Measurements from ENCODE around the gene CLIC5. TPM values are rescaled to one million over a fixed set of nuclear protein-coding genes. Genes with fewer than 3 reads are reported as not detected.

Gene CLIC5
- polyA plus RNA-seq, 3 donors: not detected

DNA sequence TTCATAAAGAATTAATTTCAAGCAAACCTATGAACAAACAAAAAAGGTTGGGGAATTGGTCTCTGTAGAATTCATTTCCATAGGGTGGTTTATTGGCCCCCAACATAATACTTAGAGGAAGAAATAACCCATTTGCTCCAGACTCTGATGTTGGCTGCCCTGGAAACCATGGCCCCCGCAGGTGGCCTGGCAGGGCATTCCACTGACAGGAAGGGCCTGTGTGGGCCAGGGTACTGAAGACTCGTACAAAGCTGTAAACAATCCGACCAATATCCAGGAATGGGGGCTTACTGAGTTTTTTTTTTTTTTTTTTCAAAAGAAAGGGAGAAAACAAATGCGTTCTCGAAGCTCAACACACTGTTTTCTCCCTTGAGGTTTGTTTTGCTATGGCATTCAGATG is 59.5 kb downstream of the CLIC5 start:
- no peak for DNase-seq
- Histone ChIP-seq H3K36me3 (replicated peaks in 1 of 2; ENCODE audit: control insufficient read depth in 1 of 2, insufficient read depth in 2 of 2, low read length in 2 of 2) (no peaks in the 10 kb centered on the region), H2AFZ (ENCODE audit: insufficient read depth, low read depth, low read length, poor library complexity, severe bottlenecking) (no peak overlapping the region), H3K27ac (ENCODE audit: low read depth in 1 of 2, low read length in 2 of 2) (no peak overlapping the region), H3K27me3 (ENCODE audit: control insufficient read depth in 2 of 2, insufficient read depth in 2 of 2, low read length in 2 of 2) (no peaks in the 10 kb centered on the region), H3K4me3 (replicated peaks in 1 of 3; ENCODE audit: low read depth in 2 of 3, low read length in 3 of 3) (no peak overlapping the region), H3K79me2 (ENCODE audit: insufficient read depth, low read length) (no peaks in the 10 kb centered on the region), H3K9ac (ENCODE audit: insufficient read depth, low read length, poor library complexity, severe bottlenecking) (no peak overlapping the region), H3K9me3 (replicated peaks in 1 of 2; ENCODE audit: control insufficient read depth in 1 of 2, insufficient read depth in 1 of 2, low read length in 2 of 2) (no peaks in the 10 kb centered on the region), H3K4me1 (ENCODE audit: control insufficient read depth in 1 of 2, insufficient read depth in 2 of 2, low read length in 2 of 2) (no peaks in the 10 kb centered on the region), H3K4me2 (replicated peaks; ENCODE audit: extremely low read depth, low read length, poor library complexity, severe bottlenecking) (no peak overlapping the region), H4K20me1 (ENCODE audit: insufficient read depth, low read length) (no peaks in the 10 kb centered on the region)
- H3K4me3 Mint-ChIP-seq: no peak overlapping the region
- H3K36me3 Mint-ChIP-seq: no peaks in the 10 kb centered on the region
- intact Hi-C loops (cut with micrococcal nuclease): no loop called here
- H3K27ac Mint-ChIP-seq: no peak overlapping the region
- 61% methylated on average over 3 of the region's 5 CpGs for WGBS (ENCODE audit: insufficient coverage)
- H3K27me3 Mint-ChIP-seq (ENCODE audit: low read depth in 3 of 3): peaks cover 0 to 4% (median 3%) of the 10 kb centered on the region in 3 donors
- TF ChIP-seq, protein P1, sequence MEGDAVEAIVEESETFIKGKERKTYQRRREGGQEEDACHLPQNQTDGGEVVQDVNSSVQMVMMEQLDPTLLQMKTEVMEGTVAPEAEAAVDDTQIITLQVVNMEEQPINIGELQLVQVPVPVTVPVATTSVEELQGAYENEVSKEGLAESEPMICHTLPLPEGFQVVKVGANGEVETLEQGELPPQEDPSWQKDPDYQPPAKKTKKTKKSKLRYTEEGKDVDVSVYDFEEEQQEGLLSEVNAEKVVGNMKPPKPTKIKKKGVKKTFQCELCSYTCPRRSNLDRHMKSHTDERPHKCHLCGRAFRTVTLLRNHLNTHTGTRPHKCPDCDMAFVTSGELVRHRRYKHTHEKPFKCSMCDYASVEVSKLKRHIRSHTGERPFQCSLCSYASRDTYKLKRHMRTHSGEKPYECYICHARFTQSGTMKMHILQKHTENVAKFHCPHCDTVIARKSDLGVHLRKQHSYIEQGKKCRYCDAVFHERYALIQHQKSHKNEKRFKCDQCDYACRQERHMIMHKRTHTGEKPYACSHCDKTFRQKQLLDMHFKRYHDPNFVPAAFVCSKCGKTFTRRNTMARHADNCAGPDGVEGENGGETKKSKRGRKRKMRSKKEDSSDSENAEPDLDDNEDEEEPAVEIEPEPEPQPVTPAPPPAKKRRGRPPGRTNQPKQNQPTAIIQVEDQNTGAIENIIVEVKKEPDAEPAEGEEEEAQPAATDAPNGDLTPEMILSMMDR (IDR thresholded peaks at IDR 0.05): no peak
- H3K4me1 Mint-ChIP-seq: no peaks in the 10 kb centered on the region
- no peaks in the 10 kb centered on the region for H3K9me3 Mint-ChIP-seq

DNA sequence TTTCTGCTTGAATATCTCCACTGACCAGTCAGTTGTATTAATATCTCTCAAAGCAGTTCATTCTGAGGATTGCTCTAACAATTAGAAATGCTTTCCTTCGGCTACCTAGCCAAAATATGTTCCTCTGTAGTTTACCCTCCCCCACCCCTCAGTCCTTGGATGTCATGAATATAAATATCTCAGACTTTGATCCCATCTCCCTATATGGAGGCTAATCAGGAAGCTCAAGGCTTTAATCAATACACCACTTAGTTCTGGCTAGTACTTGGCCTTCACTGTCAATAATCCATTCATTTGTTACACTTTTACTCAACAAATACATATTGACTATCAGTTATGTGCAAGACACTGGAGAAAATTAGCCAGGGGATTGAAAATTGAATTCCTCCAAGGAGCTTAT is 60.1 kb downstream of the CLIC5 start:
- Histone ChIP-seq H3K36me3 (replicated peaks in 1 of 2; ENCODE audit: control insufficient read depth in 1 of 2, insufficient read depth in 2 of 2, low read length in 2 of 2) (no peaks in the 10 kb centered on the region), H3K27ac (ENCODE audit: low read depth in 1 of 2, low read length in 2 of 2) (no peak overlapping the region), H3K27me3 (ENCODE audit: control insufficient read depth in 2 of 2, insufficient read depth in 2 of 2, low read length in 2 of 2) (no peaks in the 10 kb centered on the region), H3K79me2 (ENCODE audit: insufficient read depth, low read length) (no peaks in the 10 kb centered on the region), H4K20me1 (ENCODE audit: insufficient read depth, low read length) (no peaks in the 10 kb centered on the region), H2AFZ (ENCODE audit: insufficient read depth, low read depth, low read length, poor library complexity, severe bottlenecking) (no peak overlapping the region), H3K4me3 (replicated peaks in 1 of 3; ENCODE audit: low read depth in 2 of 3, low read length in 3 of 3) (no peak overlapping the region), H3K4me2 (replicated peaks; ENCODE audit: extremely low read depth, low read length, poor library complexity, severe bottlenecking) (no peak overlapping the region), H3K4me1 (ENCODE audit: control insufficient read depth in 1 of 2, insufficient read depth in 2 of 2, low read length in 2 of 2) (no peaks in the 10 kb centered on the region), H3K9me3 (replicated peaks in 1 of 2; ENCODE audit: control insufficient read depth in 1 of 2, insufficient read depth in 1 of 2, low read length in 2 of 2) (no peaks in the 10 kb centered on the region), H3K9ac (ENCODE audit: insufficient read depth, low read length, poor library complexity, severe bottlenecking) (no peak overlapping the region)
- Mint-ChIP-seq H3K36me3 (no peaks in the 10 kb centered on the region), H3K27me3 (ENCODE audit: low read depth in 3 of 3) (peaks cover 0 to 4% (median 3%) of the 10 kb centered on the region in 3 donors), H3K4me3 (no peak overlapping the region), H3K9me3 (no peaks in the 10 kb centered on the region), H3K4me1 (no peaks in the 10 kb centered on the region), H3K27ac (no peak overlapping the region)
- intact Hi-C loops (cut with micrococcal nuclease): no loop called here
- TF ChIP-seq, protein P1 (IDR thresholded peaks at IDR 0.05): no peak
- DNase-seq: no peak
- WGBS (ENCODE audit: insufficient coverage): 86% methylated on average over 1 of the region's 1 CpG

All from CD14-positive monocyte (primary cell).